Stimulated activated CD4-positive, alpha-beta T cell treated with anti-CD3 and anti-CD28 coated beads, Interleukin-12 subunit alpha, Interleukin-12 subunit beta, amount 100 ng/mL, for 24 hours (primary cell): ENCODE measurements around the gene SLU7.

Experiments
- DNase-seq, 2 experiments: peaks; one replicate each; pipeline ENCODE4 v3.0.0-alpha.2; 2020; ENCODE audit warnings: low read depth in 2 of 2

The SLU7 gene

DNA sequence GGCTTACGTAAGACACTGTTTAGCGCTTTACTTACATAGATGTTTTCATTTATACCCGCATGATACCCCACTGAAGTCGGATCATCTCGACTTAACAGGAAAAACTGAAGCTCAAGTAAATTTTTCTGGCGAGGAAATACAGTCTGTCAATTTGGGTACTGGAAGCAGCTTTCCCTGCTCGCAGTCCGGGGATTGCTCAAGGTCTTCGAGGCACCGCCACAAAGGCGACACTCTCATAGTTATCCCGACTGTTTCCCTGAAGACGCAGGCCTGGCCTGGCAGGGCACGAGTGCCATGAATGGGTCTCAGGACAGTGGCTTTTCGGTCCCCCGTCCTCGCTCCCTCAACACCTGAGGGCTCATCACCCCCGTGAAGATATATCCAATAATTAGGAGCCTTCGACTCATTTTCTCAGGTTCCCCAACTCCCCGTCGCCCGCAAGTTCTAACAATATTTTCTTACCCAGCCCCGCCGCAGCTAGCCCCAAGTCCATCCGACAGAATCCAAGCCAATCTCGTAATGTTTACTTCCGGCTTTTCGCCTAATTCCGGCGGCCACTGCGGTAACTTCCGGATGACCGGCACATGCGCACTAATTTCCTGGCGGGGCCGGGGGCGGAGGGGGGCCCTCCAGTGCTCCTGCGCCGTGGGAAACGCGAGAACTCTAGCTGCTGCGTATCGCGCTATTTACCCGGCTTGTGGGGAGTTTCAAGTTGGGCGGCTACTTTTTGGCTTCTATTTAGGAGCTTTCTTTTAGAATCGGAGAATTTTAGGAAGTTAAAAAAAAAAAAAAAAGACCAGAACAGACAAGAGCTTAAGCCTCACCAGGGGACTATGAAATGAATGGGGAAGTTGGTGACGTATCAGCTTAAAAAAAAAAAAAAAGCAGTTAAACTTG is at the start of gene SLU7:
Gene SLU7, minus strand, starts transcription at position 521 of the 897 bp plus-strand sequence. CDS start 3,787 bp downstream, outside the sequence.
- DNase-seq: peak; percentile 83 to 90

DNA sequence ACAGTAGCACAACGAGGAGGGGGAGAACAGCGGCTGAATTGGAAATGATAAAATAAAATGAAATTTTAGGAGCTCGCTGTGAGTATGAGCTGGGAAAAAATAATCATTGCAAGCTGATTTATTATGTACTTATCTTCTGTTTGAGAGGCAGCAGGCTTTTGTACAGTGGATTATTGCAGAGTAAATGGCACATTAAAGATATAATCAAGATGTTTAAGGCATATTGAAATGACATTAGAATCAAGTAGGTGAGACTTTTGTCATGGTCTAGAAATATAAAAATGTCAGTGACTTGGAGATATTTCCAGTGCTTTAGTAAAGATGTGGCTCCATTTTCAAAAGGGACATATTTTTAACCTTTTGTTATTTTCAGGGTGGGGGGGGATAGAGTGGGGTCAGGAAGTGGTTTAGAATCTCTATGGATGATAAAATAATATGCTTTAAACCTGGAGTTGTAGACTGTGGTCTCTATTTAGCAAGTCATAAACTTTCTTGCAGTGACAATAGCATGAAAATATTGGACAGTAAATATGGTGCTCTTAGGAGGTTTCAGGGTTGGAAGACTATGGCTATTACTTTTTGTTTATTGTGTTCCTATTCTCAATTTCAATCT is 49.6 kb upstream of the SLU7 start:
- DNase-seq: no peak

DNA sequence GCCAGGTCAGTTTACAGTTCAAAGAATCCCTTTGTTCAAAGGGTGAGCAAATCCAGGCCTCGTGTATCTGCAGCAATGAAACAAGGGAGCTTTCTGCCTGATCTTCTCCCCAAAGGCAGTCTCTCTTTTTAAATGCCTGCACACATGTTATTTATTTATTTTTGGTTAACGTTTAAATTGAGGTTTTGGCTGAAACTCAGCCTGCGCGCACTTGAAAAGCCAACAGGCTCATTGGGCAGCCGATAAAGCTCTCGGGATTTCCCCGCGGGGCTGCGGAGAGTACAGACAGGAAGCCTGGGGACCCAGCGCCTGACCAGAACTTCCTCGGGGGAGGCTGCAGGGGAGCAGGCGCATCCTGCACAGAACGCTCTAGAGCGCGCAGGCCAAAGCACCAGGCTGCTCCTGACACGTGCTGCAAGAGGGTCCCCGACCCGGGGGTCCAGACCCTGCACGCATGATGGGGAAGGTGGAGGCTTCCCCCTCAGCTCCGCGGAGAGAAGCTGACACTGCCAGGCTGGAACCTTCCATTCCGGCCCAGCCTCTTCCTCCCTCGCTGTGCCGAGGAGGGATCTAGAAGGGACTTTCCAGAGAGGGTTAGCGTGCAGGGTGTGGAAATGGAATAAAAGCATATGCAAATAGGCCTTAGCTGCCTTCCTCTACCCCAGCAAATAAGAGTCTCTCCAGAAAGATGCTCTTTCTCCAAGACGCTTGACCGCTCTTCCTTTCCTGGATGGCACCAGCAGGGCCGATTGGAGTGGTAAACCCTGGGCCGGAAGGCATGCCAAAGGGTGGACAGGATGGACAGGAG is 48.9 kb upstream of the SLU7 start:
- peak; percentile 67 to 83 for DNase-seq

DNA sequence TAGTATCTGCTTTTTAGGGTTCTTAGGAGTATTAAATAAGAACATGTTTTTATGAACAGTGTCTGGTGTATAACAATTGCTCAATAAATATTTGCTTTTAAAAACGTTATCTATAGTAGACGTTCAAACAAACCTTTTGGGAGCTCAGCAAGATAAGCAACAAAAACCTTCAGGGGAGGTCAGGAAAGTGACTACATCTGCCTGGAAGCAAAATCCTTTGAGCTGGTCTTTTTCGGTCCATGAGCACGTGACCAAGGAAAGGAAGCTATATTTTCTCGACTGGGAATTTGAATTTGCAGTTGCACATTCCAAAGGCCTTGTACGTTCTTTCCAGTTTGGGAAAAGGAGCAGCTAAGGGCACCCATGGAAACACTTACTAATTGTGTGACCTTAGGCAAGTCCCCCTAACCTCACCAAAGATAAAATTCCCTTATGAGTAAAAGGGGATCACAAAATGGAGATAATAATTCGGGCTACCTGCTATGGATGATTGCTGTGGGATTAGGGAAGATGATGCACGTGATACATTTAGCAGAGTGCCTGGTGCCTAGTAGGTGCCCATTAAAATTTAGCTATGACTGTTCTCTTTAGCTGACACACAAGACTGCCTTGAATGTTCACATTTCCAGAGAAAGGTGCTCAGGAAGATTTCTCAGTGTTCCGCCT is 48.1 kb upstream of the SLU7 start:
- DNase-seq: no peak

DNA sequence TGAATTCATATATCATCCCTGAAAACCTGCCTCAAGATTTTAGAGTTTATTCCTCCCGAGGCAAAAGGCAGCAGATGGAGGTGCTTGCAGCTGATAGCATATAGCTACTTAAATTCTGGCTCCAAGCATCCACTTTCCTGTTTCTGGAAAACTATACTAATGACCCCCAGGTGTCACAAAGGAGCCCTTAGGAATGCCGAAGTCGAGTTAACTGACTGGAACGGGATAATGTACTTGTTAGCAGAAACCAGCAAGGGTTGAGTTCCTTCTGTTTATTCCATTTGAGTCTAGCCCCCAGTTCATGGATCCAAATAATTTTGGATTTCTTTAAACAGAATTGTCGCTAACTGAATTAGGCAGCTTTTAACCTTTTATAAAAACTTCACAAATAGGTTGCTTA is 47.2 kb upstream of the SLU7 start:
- no peak for DNase-seq

DNA sequence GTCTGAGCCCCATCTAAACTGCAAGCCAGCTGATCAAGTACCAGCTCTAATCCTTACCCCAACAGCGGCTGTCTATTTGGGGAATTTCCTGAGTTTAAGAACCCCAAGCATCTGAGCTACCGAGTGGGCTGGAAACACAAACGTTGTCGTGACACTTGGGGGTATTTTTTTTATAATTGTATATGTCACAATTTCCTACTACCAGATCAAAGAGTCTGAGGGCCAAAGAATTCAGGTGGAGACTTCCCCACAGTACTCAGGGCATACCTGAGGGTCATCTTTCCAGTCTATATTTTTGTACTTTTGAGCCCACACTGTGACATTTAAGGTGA is 45.6 kb upstream of the SLU7 start:
- DNase-seq: no peak

DNA sequence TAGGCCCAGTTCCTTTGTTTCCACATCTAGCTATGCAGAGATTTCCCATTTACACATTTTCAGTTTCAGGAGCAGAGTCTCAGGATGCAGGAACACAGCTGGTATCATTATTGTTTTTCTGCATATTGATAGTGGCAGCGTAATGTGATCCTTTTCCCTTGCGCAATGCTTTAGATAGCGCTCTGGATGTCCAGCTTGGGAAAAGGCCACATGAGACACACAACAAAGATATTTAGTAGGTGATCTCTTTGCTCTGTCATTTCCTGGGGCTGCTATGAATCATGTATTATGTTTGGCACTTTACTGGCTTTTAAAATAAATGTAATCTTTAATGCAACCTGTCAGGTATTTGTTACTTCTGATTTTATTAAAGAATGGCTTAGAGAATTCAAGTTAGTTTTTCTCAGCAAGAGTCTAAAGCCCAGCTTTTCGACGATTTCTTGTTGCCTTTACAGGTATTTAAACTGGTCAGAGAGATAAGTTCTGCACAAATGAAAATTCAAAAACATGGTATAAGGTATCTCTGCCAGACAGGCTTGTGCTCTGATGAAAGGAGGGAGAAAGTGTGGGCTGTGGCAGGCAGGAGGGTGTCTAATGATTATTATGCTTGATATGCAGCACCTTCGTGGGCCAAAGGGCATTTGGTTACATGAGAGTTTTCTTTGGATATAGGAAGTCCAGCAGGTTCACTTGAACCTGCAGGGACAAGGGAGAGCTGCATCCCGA is 45.0 kb upstream of the SLU7 start:
- no peak for DNase-seq

DNA sequence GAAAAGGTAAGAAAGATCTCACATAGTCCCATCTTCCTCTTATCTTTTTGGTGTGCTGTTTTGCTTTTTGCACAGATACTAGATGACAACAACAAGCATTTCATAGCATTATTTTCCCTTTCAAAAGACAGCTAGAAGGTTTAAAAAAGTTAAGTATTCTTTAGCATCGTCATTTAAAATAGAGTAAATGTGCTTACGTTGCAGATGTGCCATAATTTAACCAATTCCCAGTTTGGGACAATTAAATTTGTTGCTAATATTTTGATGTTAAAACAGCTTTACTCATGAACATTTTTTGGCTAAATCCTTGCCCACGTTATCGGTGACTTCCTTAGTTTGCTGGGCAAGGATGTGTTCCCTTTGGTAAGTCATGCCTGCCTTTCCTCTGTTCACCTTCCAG is 44.3 kb upstream of the SLU7 start:
- no peak for DNase-seq

DNA sequence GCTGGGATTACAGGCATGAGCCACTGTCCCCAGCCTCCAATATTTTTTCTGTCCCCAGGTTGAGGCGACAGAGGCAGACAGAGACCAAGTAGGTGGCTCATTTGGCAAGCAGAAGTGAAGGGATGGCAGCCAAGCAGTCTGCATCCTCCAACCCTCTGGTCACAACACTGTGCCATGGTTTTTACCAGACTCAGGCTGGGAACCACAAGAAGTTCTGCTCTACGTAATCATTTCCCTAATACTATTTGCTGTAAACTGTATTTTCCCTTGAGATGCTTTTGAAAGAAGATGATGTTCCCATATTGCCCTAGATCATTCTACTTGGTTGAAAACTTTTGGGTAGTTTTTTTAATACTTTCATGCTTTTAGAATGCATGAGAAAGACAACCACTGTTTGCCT is 43.3 kb upstream of the SLU7 start:
- DNase-seq: no peak

DNA sequence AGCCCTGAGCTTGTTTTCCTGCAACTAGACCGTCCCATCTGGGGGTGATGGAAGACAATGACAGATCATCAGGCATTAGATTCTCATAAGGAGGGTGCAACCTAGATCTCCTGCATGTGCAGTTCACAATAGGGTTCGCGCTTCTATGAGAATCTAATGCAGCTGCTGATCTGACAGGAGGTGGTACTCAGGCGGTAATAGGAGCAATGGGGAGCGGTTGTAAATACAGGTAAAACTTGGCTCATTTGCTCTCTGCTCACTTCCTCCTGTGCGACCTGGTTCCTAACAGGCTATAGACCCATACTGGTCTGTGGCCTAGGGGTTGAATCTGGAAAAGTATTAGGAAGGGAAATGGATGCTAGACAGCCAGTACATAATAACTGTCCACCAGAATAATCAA is 42.5 kb upstream of the SLU7 start:
- DNase-seq: no peak

DNA sequence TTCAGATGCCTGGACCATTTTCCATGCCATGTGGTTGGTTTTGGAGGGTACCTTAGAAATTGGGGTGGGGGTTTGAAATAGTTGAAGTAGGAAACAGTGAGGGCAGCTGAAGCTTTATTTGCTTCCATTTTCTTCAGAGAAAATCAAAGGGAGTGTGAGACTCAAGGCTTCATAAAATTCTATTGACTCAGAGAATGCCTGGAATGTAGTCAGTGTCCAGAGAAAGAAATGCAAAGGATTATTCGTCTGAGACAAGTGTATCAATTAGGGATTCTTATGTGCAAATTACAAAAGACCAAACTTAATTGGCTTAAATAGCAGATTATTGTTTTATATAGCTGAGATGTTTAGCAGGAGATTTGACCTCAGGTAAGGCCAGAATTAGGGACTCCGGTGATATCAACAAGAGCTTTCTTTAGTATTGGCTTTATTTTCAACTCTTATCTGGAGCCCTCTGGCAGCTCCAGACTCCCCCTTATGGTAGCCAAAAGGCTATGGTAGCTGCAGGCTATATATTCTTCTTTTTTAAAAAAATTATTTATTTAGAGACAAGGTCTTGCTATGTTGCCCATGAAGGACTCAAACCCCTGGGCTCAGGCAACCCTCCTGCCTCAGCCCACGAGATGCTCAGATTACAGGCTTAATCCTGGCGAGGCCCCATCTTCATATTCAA is 41.6 kb upstream of the SLU7 start:
- no peak for DNase-seq

DNA sequence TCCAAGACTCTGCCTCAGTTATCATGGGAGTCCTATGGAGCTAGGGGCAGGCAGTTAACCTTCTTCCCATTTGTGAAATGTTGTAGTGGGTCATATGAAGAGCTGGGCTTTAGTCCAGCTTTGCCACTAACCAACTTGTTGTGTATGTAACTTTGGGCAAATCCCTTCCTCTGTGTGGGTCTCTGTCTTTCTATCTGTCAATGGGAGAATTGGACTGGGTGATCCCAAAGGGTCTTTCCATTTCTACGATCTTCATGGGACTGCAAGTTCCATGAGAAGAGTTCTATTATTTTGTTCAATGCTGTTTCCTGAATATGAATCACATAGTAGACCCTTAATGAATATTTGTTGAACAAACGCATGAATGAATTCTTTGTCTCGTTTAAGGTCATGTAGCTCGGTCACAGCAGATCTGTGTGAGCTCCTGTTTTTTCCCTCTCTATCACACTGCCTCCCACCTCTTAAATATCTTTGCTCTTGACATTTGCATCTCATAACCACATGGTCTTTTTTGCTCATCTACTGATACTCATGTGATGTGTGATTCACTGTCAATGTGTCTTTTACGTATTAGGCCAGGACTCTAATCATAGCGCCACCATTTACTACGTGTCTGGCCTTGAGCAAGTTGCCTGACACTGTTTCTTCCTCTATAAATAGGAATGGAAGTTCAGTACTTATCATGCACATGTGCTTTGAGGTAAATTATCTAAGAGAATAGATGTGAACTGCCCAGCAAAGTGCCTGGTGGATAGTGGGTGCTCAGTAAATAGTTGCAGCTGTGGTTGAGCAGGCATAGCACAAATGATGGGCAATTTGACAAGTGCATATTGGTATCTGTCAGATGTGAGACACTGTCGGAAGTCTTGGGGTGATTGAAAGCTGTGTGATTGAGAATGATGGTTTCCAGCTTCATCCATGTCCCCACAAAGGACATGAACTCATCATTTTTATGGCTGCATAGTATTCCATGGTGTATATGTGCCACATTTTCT is 40.2 kb upstream of the SLU7 start:
- no peak for DNase-seq

DNA sequence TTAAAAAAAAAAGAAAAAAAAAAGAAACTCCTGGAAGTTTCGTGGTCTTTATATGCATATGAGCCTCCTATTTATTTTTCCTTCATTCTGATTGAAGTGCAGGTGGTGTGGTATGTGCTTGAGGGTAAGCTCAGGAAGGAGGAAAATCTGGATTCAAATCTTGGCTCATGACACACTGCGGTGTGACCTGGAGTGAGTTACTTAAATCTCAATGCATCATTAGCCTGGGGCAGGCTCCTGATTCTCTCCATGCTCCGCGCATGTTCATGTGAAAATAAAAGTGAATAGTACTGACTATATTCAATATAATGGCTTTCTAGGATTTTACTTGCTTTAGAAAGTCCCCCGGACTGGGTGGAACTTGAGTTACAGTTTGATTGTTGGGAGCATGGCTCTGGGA is 38.4 kb upstream of the SLU7 start:
- DNase-seq: no peak

DNA sequence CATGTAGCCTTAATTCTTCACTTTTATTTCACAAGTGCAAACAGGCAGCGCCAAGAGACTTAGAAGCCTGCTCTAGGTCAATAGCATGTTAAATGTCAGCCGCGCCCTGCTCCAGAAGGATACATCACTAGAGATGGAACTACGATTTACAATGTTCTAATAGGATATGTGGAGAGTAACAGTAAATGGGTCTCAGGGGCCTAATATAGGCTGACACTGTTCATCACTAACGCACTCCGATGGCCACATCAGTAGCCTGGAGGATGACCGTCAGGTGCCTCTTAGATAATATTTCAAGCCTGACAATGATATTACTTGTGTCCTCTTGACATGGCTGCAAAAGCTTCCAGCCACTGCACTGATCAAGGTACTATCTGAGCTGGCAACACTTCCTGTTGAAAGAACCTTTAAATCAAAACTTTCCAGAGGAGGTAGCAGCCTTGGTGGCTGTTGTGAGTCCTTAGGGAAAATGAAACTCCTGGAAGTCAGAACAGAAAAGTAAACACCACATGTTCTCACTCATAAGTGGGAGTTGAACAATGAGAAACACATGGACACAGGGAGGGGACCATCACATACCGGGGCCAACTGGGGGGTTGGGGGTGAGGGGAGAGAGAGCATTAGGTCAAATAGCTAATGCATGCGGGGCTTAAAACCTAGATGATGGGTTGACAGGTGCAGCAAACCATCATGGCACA is 37.7 kb upstream of the SLU7 start:
- DNase-seq: no peak

DNA sequence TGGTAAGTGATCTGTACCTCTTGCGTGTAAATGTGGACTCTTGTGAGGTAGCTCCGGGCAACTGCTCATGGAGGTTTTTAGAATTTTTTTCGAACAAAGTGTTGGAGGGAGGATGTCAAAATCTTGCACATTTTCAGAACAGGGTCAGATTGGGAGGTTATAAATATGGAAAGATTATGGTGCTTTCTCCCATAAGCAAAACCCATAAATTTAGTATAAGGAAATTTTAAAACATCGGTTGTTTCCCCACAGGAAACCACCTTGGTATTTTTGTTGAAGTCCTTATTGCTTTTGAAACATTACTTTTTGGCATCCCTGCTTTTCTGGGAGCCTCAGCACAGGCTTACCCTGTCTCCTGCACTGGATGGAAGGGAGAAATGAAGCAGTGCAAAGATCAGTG is 36.7 kb upstream of the SLU7 start:
- DNase-seq: no peak

DNA sequence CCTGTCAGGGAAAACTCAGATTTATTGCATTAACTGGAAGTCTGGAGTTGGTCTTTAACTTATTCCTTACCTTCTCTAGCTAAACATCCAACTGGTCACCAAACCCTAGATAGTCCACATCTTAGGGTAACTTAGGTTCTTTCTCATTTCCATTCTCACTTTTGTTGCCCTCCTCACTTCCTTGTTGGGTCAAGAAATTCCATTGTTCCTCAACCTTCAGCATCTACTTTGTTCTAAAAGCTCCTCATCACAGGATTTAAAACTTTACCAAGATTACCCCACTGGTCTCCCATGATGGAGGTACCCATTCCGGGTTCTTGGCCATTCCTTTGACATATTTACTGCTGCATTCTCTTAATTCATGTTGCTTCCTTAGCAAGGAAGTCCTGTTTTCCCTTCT is 34.9 kb upstream of the SLU7 start:
- DNase-seq: no peak

DNA sequence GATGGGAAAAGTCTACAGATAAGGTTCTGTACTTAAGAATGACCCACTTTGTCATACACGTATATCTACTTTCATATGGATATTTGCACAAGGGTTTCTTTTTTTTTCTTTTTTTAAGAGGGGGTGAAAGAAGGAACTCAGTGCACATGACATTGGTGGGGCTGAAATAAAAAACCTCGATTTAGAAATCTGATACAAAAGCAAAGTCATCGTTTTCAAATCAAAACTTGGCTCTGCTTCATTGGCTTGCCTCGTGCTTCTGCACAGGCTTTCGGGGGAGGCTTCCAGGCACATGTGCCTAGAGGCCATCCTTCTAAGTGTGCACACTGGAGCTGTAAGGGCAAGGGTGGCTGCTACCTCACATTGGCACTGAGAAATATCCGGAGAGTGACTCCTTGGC is 33.9 kb upstream of the SLU7 start:
- no peak for DNase-seq

DNA sequence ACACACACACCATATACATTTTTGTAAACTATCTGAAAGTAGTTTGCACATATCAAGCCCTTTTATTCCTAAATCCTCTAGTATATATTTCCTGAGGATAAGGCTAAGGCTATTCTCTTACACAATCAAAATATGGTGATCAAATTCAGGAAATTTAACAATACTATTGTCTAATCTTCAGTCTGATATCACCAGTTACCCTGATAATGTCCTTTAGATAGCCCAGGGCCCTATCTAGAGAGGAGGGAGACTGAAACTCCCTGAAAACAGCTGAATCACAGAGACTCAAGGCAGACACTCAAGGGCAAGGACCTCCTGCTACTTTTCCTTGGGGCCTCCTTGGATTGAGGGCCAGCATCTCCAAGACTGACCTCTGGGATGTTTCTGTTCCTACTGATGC is 33.2 kb upstream of the SLU7 start:
- no peak for DNase-seq

DNA sequence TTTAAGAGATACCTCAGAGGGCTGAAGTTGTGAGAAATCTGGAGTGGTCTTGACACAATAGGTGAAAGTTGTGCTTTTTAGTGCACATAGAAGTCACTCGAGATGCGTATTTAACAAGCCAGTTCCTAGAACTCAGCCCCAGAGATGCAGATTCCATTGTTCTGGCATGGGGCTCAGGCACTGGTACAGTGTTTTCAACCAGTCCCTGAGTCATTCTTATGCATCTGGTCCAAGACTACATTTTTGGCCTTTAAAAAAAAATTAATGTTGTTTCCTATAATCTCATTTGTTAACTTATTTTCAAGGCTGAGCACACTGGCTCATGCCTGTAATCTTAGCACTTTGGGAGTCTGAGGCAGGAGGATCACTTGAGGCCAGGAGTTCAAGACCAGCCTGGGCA is 32.4 kb upstream of the SLU7 start:
- no peak for DNase-seq
